NCI-H2107 (cell line): ENCODE measurements around the gene OR4N5.
"Not testable (repeated sequence)": the region's sequence is repeated elsewhere in the genome, so short reads cannot be mapped to it uniquely, and the experiment has no call there.

Source experiments
- DNase-seq: peaks from one replicate; lab custom pipeline; 2025; lab: John Stamatoyannopoulos, UW

OR4N5 gene, protein sequence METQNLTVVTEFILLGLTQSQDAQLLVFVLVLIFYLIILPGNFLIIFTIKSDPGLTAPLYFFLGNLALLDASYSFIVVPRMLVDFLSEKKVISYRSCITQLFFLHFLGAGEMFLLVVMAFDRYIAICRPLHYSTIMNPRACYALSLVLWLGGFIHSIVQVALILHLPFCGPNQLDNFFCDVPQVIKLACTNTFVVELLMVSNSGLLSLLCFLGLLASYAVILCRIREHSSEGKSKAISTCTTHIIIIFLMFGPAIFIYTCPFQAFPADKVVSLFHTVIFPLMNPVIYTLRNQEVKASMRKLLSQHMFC

DNA sequence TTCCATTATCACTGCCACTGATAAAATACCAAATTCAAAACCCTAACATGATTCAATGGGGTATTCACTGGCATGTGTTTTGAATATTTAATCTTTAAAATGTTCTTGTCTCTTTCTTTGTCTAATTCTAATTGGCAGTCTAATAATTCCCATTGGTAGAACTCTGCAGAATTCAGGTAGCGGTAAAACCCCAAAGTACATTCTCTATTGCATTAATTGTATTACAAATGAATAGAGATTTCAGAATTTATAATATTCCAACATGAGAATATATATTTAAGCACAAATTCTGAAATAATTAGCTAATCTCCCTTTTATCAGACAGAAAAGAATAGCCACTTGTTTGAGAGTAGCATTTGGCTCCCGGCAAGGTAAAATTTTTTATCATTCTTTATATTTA, at the start of gene OR4N5:
Gene OR4N5, plus strand, starts transcription at position 301 of the 400 bp plus-strand sequence. CDS start 4,916 bp downstream, outside the sequence.
- no peak for DNase-seq

DNA sequence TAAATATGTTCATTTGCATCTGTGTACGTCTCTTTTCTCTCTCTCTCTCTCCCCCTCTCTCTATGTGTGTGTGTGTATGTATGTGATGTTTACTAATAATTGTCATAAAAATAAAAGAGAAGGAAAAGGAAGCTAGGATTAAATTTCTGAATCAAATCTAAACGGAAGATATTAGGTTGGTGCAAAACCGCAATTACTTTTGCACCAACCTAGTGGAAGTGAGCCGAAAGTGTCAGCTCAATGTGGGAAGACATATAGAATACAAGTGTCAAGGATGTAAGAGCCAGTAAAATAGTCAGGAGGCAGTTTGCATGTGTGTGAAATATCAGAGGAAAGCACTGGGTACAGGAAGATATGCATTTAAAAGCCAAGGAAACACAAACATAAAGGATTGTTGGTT, 46.6 kb upstream of the OR4N5 start:
- no peak for DNase-seq

DNA sequence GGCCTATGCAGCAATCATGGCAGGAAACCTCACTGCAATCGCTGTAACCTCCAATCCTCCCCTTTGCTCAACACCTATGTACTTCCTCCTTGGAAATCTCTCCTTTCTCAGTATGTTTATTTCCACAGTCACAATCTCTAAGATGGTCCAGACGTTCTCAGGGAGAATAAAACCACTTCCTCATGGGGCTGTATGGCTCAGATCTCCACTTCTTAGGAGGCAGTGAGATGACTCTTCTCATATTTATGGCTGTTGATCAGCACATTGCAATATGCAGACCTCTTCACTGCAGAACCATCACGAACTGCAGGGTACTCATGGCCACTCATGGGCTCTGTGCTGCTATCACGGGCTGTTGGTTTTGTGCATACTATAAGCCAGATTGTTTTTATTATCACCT, 45.2 kb upstream of the OR4N5 start:
- no peak for DNase-seq

DNA sequence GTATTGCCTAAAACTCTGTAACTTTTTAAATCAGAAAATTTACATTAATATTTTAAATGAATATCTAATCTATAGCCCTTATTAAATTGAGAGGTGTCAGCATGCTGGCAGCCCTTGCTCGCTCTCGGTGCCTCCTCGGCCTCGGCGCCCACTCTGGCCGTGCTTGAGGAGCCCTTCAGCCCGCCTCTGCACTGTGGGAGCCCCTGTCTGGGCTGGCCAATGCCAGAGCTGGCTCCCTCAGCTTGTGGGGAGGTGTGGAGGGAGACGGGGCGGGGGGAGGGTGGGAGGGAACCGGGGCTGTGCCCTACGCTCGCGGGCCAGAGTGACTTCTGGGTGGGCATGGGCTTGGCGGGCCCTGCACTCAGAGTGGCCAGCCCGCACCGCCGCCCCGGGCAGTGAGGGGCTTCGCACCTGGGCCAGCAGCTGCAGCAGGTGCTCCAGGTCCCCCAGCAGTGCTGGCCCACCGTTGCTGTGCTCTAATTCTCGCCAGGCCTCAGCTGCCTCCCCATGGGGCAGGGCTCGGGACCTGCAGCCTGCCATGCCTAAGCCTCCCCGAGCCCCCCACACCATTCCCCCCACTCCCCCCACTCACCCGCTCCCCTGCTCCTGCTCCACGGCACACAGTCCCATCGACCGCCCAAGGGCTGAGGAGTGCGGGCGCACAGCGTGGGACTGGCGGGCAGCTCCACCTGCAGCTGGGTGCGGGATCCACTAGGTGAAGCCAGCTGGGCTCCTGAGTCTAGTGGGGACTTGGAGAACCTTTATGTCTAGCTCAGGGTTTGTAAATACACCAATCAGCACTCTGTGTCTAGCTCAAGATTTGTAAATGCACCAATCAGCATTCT, 39.5 kb upstream of the OR4N5 start:
- not testable (repeated sequence) for DNase-seq

DNA sequence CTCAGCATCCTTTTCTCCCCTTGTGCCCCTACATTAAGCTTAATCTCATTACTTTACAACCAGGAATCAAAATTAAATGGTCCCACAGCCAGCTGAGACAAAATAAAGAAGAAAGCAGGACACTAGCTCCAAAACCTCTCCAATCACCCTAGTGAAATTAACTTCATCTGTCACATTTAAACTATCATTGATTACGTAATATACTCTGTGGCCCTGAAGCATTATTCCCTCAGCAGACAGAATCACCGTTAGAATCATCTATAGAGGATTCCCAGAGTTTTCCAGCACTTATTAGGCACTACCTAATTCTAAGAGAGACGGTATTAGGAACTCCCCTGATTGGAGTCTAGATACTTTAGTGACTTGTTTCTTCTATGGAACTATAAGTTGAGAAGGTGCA, 28.2 kb upstream of the OR4N5 start, which contains the start of gene OR4K17:
Gene OR4K17, plus strand, starts transcription at position 302 of the 400 bp plus-strand sequence. CDS start 6,761 bp downstream, outside the sequence.
- no peak for DNase-seq

DNA sequence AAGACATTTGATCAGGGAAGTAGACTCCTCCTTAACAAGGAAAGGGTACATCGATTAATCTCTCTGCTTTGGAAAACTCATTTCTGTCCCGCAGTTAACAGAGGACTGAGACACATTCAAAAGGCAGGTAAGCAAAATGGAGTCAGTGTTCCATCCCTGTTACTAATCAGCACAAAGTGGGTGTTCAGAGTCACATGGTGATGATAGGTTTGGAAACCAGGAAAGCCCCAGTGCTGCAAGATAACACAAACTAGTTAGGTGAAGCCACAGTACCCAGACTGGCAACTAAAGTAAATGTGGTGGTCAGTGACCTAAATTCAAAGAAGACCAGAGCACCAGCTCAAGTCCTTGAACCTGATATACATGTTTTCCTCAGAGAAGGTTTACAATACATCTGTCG, 26.3 kb upstream of the OR4N5 start:
- no peak for DNase-seq

DNA sequence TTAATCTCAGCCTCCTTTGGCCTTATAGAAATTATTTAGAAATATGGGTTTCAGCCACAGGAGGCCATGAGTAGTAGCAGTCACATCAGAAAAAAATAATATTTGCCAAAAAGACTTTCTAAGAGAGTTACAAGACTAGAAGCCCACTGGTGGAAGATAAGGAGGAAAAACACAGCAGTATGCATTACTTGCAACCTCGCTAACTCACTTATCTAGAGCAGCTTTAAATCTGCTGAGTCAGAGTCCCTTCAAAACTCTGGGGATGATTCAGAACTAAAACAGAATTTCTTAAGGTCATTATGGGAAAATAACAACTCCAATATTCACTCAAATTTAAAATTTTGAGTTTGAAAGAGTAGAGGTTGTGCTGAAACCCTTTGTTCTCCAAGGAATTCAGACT, 21.9 kb upstream of the OR4N5 start:
- no peak for DNase-seq

DNA sequence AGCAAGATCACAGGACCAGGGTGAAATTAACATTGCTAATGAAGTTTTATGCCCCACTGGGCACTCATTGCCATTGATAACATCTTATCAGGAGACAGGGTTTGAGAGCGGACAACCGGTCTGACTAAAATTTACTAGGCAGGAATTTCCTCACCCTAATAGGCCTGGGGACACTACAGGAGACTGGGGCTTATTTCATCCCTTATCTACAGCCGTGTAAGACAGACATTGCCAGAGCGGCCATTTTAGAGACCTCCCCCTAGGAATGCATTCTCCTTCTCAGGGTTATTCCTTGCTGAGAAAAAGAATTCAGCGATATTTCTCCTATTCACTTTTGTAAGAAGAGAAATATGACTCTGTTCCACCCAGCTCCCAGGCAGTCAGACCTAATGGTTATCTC, 19.8 kb upstream of the OR4N5 start:
- no peak for DNase-seq

DNA sequence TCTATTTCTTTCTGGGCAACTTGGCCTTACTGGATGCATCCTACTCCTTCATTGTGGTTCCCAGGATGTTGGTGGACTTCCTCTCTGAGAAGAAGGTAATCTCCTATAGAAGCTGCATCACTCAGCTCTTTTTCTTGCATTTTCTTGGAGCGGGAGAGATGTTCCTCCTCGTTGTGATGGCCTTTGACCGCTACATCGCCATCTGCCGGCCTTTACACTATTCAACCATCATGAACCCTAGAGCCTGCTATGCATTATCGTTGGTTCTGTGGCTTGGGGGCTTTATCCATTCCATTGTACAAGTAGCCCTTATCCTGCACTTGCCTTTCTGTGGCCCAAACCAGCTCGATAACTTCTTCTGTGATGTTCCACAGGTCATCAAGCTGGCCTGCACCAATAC, 5.3 kb downstream of the OR4N5 start:
- DNase-seq = no peak

DNA sequence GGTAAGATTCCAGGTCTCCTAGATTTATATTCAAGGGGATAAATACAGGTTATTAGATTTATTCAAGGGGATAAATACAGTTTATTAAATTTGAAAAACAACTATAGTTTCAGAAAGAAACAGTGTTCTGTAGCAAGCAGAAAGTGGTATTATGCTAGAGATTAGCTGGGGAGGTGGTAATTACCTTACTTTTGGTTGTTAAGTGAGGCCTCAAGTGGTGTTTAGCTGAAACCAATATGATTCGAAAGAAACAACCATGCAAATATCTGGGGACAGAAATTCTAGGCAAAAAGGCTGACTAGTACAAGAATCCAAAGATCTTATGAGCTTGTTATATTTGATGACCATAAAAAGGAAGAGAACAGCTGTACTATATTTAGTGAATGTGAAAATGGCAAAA, 6.2 kb downstream of the OR4N5 start:
- DNase-seq = no peak

DNA sequence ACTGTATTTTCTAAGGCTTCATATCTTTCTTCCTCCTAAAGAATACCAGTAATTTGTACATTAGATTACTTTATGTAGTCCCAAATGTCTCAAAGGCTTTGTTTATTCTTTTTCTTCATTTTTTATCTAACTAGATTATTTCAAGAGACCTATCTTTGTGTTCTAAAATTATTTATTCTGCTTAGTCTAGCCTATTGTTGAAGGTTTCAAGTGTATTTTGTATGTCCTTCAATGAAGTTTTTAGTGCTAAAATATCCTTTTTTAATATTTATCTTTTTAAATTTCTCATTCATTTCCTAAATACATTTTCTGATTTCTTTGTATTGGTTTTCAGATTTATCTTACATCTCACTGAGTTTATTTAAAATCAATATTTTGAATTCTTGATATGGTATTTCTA, 25.8 kb downstream of the OR4N5 start:
- DNase-seq = no peak

DNA sequence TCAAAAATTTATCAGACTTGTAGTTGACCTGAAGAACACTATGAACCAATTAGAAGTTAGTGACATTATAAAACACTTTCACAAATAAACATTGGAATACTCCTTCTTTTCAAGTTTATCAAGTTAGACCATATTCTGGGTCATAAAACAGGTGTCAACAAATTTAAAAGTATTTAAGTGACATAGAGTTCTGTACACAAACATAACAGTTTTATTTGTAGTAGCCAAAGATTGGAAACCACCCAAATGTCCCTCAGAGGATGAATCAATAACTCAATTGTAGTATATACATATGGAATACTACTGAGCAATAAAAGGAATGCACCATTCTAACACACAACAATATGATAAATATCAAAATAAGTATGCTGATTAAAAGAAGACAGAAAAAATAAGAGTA, 28.5 kb downstream of the OR4N5 start:
- DNase-seq = no peak

DNA sequence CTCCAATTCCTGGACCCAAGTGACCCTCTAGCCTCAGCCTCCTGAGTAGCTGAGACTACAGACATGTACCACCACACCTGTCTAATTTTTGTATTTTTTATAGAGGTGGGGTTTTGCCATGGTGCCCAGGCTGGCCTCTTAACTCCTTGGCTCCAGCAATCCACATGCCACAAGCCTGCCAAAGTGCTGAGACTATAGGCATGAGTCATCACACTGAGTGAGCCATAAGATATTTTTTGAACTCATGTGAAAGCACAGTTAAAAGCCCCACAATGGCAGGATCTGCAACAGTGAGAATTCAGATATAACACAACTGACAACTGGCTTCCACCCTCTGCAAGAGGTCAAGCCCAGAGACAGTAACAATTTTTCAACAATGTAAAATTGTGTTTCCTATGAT, 31.2 kb downstream of the OR4N5 start:
- not testable (repeated sequence) for DNase-seq

DNA sequence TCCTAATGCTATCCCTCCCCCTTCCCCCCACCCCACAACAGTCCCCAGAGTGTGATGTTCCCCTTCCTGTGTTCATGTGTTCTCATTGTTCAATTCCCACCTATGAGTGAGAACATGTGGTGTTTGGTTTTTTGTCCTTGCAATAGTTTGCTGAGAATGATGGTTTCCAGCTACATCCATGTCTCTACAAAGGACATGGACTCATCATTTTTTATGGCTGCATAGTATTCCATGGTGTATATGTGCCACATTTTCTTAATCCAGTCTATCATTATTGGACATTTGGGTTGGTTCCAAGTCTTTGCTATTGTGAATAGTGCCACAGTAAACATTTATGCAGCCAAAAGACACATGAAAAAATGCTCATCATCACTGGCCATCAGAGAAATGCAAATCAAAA, 35.6 kb downstream of the OR4N5 start:
- not testable (repeated sequence) for DNase-seq

DNA sequence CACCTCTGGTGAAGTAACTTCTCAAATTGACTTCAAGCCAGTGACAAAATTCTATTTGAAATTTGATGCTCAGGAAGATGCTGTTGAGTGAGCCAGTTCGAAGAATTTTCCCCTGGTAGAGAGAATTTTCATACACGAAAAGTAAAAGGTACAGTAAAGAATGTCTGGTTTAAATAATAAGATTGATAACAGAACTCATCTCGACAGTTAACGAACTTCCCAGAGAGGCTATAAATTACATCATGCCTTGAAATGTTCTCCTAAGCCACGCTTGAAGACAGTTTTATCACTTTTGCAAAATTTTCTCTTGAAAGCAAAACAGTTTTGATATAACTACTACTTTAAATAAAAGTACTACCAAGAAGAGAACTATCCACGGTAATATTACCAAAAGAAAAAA, 37.7 kb downstream of the OR4N5 start:
- no peak for DNase-seq

DNA sequence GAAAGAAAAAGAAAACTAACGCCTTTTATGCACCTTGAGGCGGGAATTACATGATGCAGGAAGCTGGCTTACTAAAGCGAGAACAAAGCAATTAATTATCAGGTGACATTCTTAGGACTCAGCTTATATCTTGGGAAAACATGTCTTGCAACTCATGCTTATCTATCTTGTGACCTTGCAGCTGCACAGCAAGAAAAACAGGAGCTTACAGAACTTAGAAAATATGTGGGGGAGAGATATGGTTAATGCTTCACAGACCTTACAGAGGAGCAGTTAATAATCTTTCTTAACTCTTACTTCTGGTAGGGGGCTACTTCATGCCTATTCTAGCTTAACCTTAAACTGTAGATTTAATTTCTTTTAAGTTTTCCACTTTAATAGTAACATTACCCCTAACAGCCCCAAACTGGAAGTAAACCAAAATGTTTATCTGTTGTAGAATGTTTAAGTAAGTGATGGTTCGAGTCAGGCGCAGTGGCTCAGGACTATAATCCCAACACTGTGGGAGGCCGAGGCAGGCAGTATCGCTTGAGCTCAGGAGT, 38.9 kb downstream of the OR4N5 start:
- no peak for DNase-seq

DNA sequence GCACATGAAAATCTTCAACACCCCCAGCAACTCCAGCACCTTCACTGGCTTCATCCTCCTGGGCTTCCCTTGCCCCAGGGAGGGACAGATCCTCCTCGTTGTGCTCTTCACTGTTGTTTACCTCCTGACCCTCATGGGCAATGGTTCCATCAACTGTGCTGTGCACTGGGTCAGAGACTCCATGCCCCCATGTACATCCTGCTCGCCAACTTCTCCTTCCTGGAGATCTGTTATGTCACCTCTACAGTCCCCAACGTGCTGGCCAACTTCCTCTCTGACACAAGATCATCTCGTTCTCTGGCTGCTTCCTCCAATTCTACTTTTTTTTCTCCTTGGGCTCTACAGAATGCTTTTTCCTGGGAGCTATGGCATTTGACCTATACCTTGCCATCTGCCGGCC, 40.6 kb downstream of the OR4N5 start:
- DNase-seq = no peak

DNA sequence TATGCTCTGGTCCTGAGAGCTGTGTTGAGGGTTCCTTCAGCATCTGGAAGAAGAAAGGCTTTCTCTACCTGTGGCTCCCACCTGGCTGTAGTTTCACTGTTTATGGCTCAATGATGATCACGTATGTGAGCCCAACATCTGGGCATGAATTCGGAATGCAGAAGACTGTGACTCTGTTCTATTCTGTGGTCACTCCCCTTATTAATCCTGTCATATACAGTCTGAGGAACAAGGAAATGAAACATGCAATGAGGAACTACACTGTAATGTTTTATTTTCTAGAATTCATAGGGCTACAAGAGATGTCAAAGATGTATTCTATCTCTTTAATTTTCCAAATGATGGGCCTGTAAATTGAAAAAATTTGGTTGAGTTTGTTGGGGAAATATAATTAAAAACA, 41.3 kb downstream of the OR4N5 start:
- DNase-seq = no peak

DNA sequence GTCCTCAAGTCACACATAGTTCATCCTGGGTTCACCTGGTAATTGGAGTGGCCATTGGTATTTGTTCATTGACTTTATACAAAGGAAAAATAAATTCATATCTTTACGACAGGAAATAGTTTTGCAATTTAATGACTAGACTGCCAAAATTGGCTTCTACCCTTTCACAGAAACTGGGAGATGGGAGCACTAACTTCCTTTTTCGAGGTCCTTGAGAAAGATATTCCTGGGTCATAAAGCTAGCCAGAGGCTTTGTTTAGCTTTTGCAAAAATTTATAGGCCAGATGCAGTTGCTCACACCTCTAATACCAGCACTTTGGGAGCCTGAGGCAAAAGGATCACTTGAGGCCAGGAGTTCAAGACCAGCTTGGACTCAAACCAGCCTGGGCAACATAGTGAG, 41.9 kb downstream of the OR4N5 start:
- DNase-seq = no peak

DNA sequence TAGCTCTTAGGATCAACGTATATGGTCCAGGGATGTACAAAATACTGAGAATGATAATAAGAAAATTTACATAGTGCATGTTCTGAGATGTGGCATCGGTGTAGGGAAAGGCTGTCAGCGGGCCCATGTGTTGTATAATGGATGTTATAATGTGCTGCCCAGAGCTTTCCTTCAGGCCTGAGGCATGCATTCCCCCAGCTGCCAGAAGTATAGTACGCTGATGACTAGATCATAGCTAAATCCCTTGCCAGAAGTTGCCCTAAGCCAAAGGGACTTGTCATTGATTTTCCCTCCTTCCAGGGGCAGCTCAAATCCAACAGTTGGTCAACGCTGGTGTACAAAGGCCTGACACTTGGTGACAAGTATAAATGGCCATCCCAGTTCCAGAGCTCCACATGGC, 45.6 kb downstream of the OR4N5 start:
- no peak for DNase-seq

DNA sequence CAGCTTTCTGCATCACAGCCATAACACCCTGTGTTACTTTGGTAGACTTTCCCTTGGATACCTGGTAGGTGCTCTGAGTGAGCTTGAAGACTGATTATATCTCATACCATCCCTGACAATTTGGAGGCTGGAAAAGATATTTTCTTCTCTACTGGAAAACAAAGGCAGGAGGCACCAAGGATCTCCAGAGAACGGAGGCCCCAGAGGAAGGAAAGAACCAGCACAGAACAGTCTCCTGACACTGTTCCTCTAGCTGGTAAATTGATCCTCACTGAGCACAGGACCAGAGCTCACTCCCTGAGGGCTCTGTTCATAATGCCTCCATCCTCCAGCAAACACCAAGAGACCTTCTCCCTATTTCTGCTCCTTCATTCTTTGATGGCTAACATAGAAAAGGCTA, 52.0 kb downstream of the OR4N5 start, which contains the start of gene OR11G2:
Gene OR11G2, plus strand, starts transcription at position 301 of the 400 bp plus-strand sequence. CDS start 6,542 bp downstream, outside the sequence.
- no peak for DNase-seq

DNA sequence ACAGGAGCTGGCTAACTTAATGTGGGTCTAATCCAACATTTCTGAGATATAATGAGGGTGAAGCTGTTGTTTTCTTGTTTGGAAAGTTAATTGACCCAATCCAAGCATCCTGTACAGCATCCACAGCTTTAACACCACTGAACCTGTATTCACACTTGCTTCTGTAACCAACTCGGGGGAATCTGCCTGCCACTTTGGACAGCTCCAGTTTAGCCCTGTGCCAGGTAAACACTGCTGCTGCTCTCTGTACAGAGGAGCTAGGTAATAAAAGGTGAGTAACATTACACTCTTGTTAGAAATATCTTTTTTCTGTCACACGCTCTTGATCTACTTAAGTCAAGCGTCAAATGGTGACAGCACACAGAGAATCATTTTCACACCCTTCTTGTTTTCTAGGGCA, 52.8 kb downstream of the OR4N5 start:
- no peak for DNase-seq

DNA sequence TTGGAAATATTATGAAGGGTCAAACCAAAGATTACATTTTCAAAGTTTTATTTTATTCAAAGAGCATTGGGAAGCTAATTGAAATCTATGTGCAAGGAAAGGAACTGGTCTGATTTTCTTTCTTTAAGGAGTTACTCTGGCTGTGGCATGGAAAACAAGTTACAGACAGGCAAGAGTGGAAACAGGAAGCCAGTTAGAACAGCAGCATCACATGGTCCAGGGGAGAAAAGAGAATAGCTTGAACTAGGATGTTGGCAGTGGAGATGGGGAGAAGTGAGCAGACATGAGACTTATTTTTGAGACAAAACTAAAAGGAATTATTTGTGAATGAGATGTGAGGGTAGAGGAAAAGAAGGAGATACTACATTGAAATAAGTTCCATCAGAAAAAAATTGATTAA, 55.5 kb downstream of the OR4N5 start:
- no peak for DNase-seq
